ENCODE data around the gene TECTB. TPM values are rescaled to one million over a fixed set of nuclear protein-coding genes. Genes with fewer than 3 reads are reported as not detected.

TECTB gene
- total RNA-seq (not detected), polyA plus RNA-seq (not detected)
- long read RNA-seq, donor 1: 0 reads
- long read RNA-seq, donor 2: 0 reads
- long read RNA-seq, donor 3: 0 reads
- long read RNA-seq, donor 4: 0 reads
- long read RNA-seq, donor 5: 0 reads

- DNase-seq: no peak
- Histone ChIP-seq H3K4me3 (no peak within 1 kb of the TSS), H3K4me1 (ENCODE audit: control insufficient read depth in 5 of 5, insufficient read depth in 5 of 5, low read length in 5 of 5) (no peaks in the 10 kb centered on the region), H3K9me3 (ENCODE audit: control insufficient read depth in 4 of 4, insufficient read depth in 3 of 4, low read length in 3 of 4) (no peaks in the 10 kb centered on the region), H3K9ac (ENCODE audit: insufficient read depth in 1 of 2, low read length in 2 of 2) (no peak within 1 kb of the TSS), H3K27me3 (ENCODE audit: control insufficient read depth in 3 of 3, insufficient read depth in 3 of 3, low read length in 2 of 3) (no peaks in the 10 kb centered on the region), H3K27ac (ENCODE audit: low read depth in 1 of 2, low read length in 1 of 2) (no peak within 1 kb of the TSS), H3K36me3 (ENCODE audit: control insufficient read depth in 4 of 4, insufficient read depth in 4 of 4, low read length in 4 of 4) (no peaks in the 10 kb centered on the region)
- 72 to 80% methylated on average over 6 of the region's 6 CpGs for WGBS, 2 donors
- TF ChIP-seq, protein P1, sequence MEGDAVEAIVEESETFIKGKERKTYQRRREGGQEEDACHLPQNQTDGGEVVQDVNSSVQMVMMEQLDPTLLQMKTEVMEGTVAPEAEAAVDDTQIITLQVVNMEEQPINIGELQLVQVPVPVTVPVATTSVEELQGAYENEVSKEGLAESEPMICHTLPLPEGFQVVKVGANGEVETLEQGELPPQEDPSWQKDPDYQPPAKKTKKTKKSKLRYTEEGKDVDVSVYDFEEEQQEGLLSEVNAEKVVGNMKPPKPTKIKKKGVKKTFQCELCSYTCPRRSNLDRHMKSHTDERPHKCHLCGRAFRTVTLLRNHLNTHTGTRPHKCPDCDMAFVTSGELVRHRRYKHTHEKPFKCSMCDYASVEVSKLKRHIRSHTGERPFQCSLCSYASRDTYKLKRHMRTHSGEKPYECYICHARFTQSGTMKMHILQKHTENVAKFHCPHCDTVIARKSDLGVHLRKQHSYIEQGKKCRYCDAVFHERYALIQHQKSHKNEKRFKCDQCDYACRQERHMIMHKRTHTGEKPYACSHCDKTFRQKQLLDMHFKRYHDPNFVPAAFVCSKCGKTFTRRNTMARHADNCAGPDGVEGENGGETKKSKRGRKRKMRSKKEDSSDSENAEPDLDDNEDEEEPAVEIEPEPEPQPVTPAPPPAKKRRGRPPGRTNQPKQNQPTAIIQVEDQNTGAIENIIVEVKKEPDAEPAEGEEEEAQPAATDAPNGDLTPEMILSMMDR (IDR thresholded peaks at IDR 0.05; ENCODE audit: control extremely low read depth, extremely low read depth): no peak
- ATAC-seq (ENCODE audit: insufficient read depth, low FRiP score): no peak
Observed at GRCh38 chr10:112283100-112283499, at the start of gene TECTB. Gene TECTB (plus strand): TSS chr10:112283400. CDS start chr10:112283735, 335 bp downstream.

DNA sequence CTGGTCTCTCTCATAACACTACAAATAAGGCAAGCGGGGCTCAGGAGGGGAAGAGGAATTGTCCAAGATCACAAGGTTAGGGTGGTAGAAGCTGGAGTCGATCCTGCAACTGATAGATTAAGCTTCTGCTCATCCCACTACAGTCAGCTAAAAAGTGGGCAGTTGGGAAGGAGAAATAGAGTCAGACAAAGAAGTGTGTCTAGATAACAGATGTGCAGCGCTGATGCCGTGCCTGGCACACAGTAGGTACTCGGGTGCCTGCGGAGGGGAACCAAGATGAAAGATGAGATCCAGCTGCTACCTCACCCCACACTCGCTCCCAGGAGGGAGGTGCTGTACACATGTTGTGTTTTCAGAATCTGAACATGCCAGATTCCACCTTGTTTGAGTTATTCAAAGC, 48.1 kb upstream of the TECTB start:
- TF ChIP-seq, protein P1 (IDR thresholded peaks at IDR 0.05; ENCODE audit: control extremely low read depth, extremely low read depth): no peak
- H3K4me1 ChIP-seq (ENCODE audit: control insufficient read depth in 5 of 5, insufficient read depth in 5 of 5, low read length in 5 of 5): peaks cover 0 to 4% (median 0%) of the 10 kb centered on the region in 5 donors
- no peak overlapping the region for H3K4me3 ChIP-seq
- WGBS, 2 donors: 84 to 85% methylated on average over 7 of the region's 7 CpGs
- no peaks in the 10 kb centered on the region for H3K27me3 ChIP-seq (ENCODE audit: control insufficient read depth in 3 of 3, insufficient read depth in 3 of 3, low read length in 2 of 3)
- no peak overlapping the region for H3K27ac ChIP-seq (ENCODE audit: low read depth in 1 of 2, low read length in 1 of 2)
- H3K36me3 ChIP-seq (ENCODE audit: control insufficient read depth in 4 of 4, insufficient read depth in 4 of 4, low read length in 4 of 4): no peaks in the 10 kb centered on the region
- ATAC-seq (ENCODE audit: insufficient read depth, low FRiP score): no peak
- DNase-seq: no peak
- H3K9ac ChIP-seq (ENCODE audit: insufficient read depth in 1 of 2, low read length in 2 of 2): no peak overlapping the region
- peaks cover 0 to 10% (median 3%) of the 10 kb centered on the region in 4 donors for H3K9me3 ChIP-seq (ENCODE audit: control insufficient read depth in 4 of 4, insufficient read depth in 3 of 4, low read length in 3 of 4)

DNA sequence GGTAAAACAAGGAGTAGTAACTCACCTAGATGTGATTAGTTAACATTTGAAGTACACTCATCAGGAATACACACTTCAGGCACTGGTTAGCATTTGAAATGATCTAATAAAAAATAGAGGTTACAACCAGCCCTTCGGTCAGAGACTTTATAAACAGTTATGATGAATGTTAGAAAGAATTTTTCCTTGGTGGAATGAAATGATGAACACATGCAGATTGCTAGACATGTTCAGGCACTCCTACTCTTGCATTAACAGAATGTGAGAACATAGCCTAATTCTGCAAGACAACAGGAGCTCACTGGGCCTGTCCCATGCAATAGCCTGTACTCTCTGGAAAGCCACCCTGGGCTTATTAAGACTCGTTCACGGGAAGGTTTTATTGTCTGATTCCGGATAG, 47.3 kb upstream of the TECTB start:
- no peak for ATAC-seq (ENCODE audit: insufficient read depth, low FRiP score)

More for the DNA sequence above, 47.3 kb upstream of the TECTB start:
- peaks cover 0 to 4% (median 0%) of the 10 kb centered on the region in 5 donors for H3K4me1 ChIP-seq (ENCODE audit: control insufficient read depth in 5 of 5, insufficient read depth in 5 of 5, low read length in 5 of 5)
- no peaks in the 10 kb centered on the region for H3K36me3 ChIP-seq (ENCODE audit: control insufficient read depth in 4 of 4, insufficient read depth in 4 of 4, low read length in 4 of 4)
- H3K4me3 ChIP-seq: no peak overlapping the region
- peaks cover 0 to 17% (median 3%) of the 10 kb centered on the region in 4 donors for H3K9me3 ChIP-seq (ENCODE audit: control insufficient read depth in 4 of 4, insufficient read depth in 3 of 4, low read length in 3 of 4)
- no peak overlapping the region for H3K27ac ChIP-seq (ENCODE audit: low read depth in 1 of 2, low read length in 1 of 2)
- 63 to 83% methylated on average over 4 of the region's 4 CpGs for WGBS, 2 donors
- no peaks in the 10 kb centered on the region for H3K27me3 ChIP-seq (ENCODE audit: control insufficient read depth in 3 of 3, insufficient read depth in 3 of 3, low read length in 2 of 3)
- TF ChIP-seq, protein P1 (IDR thresholded peaks at IDR 0.05; ENCODE audit: control extremely low read depth, extremely low read depth): no peak
- no peak for DNase-seq
- H3K9ac ChIP-seq (ENCODE audit: insufficient read depth in 1 of 2, low read length in 2 of 2): no peak overlapping the region
